GM19468 (cell line): ENCODE measurements around the gene SEMA3C.

Experiments used
- ATAC-seq: cut with Tn5 transposase; IDR thresholded peaks from one replicate; pipeline ENCODE4 v1.9.1; 2021; ENCODE audit warnings: mild to moderate bottlenecking, moderate library complexity, moderate number of reproducible peaks; ENCODE audit not compliant: unreplicated experiment; ENCODE audit errors: extremely low read depth

SEMA3C gene

GRCh38 chr7:80790877-80791276 lies 128.0 kb downstream of the SEMA3C start:
- no peak for ATAC-seq

- ATAC-seq, result no peak
These were observed 131.1 kb downstream of the SEMA3C start for GRCh38 chr7:80787721-80788120.

GRCh38 chr7:80785961-80786536 lies 132.8 kb downstream of the SEMA3C start:
- no peak for ATAC-seq

GRCh38 chr7:80785276-80785675 lies 133.6 kb downstream of the SEMA3C start:
- no peak for ATAC-seq

- ATAC-seq, result no peak
These were observed 135.0 kb downstream of the SEMA3C start for GRCh38 chr7:80783678-80784327.

GRCh38 chr7:80783186-80783677 lies 135.6 kb downstream of the SEMA3C start:
- no peak for ATAC-seq

GRCh38 chr7:80781561-80781979 lies 137.3 kb downstream of the SEMA3C start:
- ATAC-seq, result no peak

GRCh38 chr7:80781146-80781545 lies 137.7 kb downstream of the SEMA3C start:
- ATAC-seq, result no peak

- no peak for ATAC-seq
These were observed 139.4 kb downstream of the SEMA3C start for GRCh38 chr7:80779456-80779855.

GRCh38 chr7:80775897-80776296 lies 143.0 kb downstream of the SEMA3C start:
- no peak for ATAC-seq

- no peak for ATAC-seq
These were observed 143.4 kb downstream of the SEMA3C start for GRCh38 chr7:80775482-80775881.

GRCh38 chr7:80774843-80775242 lies 144.0 kb downstream of the SEMA3C start:
- no peak for ATAC-seq

GRCh38 chr7:80773787-80774508 lies 144.9 kb downstream of the SEMA3C start:
- no peak for ATAC-seq

GRCh38 chr7:80772347-80772993 lies 146.4 kb downstream of the SEMA3C start:
- ATAC-seq, result no peak

- no peak for ATAC-seq
These were observed 147.3 kb downstream of the SEMA3C start for GRCh38 chr7:80771523-80771922.

- ATAC-seq, result no peak
These were observed 148.2 kb downstream of the SEMA3C start for GRCh38 chr7:80770675-80771081.

- no peak for ATAC-seq
These were observed 148.8 kb downstream of the SEMA3C start for GRCh38 chr7:80770061-80770460.

GRCh38 chr7:80768756-80769155 lies 150.1 kb downstream of the SEMA3C start:
- ATAC-seq, result no peak

GRCh38 chr7:80767654-80768053 lies 151.2 kb downstream of the SEMA3C start:
- no peak for ATAC-seq

GRCh38 chr7:80766724-80767123 lies 152.1 kb downstream of the SEMA3C start:
- no peak for ATAC-seq

- no peak for ATAC-seq
These were observed 154.7 kb downstream of the SEMA3C start for GRCh38 chr7:80764132-80764531.
